Measurements from ENCODE around the gene PELI1.

DNA sequence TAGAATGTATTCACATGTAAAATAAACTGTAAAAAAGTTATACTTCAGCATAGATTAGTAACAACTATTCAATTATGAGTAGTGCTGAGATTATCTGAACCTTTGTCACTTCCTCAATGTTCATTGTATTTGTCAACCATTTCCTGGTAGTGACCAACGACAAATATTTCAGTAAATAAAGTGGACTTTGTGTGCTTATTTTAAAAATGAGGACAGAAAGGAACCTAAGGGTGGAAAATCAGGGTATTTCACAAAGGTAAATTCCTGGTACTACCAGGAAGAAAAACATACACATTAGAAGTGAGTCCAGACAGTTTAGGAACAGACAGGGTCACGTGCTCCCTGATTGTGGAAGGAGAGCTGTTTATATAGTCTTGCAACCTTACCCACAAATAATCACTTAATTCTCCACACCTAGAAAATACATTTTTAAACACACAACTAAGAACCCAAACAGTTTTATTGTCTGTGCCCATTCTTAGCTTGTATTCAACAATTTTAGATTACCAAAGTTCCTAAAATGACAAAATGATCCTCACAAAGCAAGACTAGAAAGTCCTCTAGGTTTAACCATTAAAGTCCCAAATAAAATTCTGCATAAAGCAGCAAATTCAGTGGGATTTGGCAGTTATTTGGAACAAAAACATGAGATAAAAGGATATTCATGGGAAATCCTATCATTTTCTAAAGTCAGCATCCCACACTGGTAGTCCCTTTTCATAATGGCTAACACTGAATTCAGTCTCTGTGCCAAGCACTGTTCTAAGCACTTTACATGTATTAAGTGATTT is 28.2 kb downstream of the PELI1 start:
- TF ChIP-seq ELF4 (IDR thresholded peaks at IDR 0.05) (no peak), FOXM1 (IDR thresholded peaks at IDR 0.05; ENCODE audit: borderline replicate concordance) (no peak), NFRKB (IDR thresholded peaks at IDR 0.05) (no peak), FOXA1 (IDR thresholded peaks at IDR 0.05) (no peak)
- TF ChIP-seq, protein P1, sequence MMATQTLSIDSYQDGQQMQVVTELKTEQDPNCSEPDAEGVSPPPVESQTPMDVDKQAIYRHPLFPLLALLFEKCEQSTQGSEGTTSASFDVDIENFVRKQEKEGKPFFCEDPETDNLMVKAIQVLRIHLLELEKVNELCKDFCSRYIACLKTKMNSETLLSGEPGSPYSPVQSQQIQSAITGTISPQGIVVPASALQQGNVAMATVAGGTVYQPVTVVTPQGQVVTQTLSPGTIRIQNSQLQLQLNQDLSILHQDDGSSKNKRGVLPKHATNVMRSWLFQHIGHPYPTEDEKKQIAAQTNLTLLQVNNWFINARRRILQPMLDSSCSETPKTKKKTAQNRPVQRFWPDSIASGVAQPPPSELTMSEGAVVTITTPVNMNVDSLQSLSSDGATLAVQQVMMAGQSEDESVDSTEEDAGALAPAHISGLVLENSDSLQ (IDR thresholded peaks at IDR 0.05), result no peak

All from HEK293T (cell line).